Measurements from ENCODE around the gene GOLGA6C. TPM values are rescaled to one million over a fixed set of nuclear protein-coding genes. Genes with fewer than 3 reads are reported as not detected.
"Not testable (repeated sequence)": the region's sequence is repeated elsewhere in the genome, so short reads cannot be mapped to it uniquely, and the experiment has no call there.

Gene GOLGA6C
- total RNA-seq, 1 donor from 2014 or later, result not detected

- DNase-seq, result no peak
Observed at GRCh38 chr15:75227663-75228280, 30.4 kb upstream of the GOLGA6C start.

GRCh38 chr15:75228787-75229186 lies 29.3 kb upstream of the GOLGA6C start:
- DNase-seq, result no peak

DNA sequence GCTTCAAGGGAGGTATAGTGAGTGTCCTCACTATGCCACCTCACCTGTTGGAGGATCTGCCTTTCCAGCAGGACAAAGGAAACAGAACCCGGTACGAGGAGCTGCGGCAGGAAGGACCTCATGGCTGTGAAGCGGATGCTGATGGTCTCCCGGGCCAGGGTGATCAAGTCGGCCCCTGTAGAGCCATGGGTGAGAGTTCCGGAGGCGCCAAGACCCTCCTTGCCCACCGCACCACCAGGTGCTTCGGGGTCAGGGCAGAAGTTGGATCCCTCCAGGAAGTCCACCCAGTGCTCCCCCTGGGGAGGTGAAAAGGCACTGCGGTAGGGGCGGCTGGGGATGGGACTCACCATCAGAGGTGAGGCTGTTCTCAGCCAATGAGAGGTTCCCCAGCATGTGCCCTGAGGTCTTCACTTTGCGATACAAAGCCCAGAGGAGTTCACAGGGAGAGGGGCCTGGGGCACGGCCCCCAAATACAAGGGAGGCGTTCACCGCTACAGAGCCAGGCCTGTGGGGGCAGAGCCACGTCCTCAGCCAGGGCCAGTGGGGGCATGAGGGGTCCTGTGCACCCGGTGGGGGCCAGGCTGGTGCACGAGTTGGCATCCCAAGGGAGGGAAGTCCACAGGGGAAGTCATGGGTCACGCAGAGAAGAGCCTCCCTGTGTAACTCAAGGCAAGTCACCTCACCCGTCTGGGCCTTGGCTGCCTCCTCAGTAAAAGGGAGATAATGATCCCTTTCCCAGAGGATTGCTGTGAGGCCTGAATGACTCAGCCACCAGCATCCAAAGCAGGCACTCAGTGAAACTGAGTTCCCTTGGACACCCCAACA lies 28.7 kb upstream of the GOLGA6C start:
- no peak for DNase-seq

DNA sequence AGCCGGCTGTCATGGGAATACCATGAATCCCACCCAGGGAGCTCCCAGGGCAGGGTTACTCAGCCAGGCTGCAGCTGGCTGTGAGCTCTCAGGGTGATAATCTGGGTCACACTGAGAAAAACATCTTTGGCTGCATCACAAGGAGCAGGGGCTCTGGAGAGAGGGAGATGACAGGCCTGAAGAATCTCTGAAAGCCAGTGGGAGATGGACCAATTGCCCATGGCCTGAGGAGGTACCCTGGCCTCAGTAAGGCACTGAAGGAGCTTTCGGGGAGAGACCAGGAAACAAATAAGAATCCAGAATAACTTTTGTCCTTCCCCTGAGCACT lies 28.2 kb upstream of the GOLGA6C start:
- no peak for DNase-seq

DNA sequence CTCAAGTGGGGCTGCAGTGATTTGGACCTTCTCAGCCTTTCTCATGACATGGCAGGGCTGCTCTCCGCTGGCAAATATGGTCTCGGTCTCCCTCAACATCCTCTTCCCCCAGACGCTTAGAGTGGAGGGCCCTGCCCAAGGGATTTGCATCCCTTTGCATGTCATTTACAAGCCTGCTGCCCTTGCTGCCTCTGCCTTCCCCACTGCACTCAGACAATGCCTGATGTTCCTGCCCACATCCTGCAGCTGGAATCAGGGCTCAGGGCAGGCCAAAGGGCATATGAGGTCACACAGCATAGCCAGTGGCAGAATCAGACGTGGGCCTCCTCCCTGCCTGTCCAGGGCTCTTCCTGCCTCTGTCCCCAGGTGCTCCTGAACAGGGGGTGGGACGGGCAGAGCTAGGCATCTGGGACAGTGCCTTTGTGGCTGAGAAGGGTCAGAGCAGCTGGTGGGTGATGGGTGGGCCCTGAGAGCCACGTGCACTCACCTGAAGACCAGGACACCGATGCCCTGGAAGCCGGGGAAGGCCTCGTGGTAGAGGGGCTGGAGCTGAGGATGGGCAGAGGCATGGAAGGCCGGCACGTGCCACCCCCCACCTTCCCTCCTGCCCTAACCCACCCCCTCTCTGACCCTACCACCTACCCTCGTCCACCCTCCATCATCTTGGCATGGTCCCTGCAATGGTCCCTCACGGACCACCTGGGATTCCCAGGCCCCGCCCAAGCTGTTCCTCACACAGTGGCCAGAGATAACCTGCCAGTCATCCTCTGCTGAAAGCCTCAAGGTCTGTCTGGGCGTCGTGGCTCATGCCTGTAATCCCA lies 27.4 kb upstream of the GOLGA6C start:
- DNase-seq, result no peak

- DNase-seq, result no peak
Observed at GRCh38 chr15:75231836-75232235, 26.3 kb upstream of the GOLGA6C start.

GRCh38 chr15:75232252-75232813 lies 25.8 kb upstream of the GOLGA6C start:
- no peak for DNase-seq

DNA sequence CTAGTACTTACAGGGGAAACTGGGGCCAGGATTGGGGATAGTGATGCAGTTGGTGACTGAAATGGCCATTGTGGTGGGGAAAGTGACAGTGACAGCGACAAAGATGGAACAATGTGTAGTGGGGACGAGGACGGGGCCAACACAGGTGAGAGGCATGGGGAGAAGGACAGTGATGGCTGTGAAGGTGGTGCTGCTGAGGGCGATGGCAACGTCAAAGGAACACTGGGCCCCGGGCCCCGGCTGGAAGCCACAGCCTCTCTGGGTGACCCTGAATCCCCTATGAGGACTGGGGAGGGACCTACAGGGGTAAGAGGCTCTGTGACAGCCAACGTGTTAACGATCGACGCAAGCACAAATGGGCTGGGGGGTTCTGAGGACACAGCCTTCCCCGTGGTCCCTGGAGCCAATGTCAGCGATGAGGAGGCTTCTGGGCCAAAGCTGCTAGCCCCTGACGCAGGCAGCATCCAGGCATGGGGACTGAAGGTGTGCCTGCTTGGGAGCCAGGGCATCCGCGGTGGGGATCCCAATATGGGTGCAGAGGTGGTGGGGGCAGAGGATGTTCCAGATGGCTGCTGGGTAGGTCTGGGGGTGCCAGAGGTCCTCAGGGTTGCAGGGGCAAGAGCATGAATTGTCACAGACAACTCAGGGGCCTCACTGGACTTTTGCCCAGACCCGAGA lies 25.2 kb upstream of the GOLGA6C start:
- no peak for DNase-seq

GRCh38 chr15:75233504-75234190 lies 24.5 kb upstream of the GOLGA6C start:
- DNase-seq, result no peak

DNA sequence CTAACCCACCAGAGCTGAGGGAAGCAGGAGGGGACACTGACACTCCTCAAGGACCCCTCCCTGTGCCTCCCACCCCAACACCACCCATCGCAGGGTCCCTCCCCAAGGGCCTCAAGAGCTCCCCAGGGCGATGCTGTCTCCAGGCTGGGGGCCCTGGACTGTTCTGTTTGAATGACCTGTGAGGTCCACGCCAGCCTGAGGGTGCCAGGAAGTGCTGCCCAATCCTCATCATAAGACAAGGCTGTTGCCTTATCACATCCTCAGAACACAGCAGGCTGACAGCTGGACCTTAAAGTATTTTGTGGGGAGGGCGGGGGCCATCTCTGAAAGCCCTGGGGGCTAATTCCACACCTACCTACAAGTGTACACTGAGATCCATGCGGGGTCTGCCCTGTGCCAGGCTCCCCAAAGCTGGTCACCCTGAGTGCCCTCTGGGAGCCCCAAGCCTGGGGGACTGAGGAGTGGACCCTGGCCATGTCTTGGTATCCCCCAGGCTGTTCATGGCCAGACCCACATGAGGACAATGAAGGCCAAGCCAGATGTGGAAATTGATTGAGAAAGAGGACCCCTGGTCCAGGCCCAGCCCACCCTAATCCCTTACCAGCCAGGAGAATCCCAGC lies 23.8 kb upstream of the GOLGA6C start:
- no peak for DNase-seq

DNA sequence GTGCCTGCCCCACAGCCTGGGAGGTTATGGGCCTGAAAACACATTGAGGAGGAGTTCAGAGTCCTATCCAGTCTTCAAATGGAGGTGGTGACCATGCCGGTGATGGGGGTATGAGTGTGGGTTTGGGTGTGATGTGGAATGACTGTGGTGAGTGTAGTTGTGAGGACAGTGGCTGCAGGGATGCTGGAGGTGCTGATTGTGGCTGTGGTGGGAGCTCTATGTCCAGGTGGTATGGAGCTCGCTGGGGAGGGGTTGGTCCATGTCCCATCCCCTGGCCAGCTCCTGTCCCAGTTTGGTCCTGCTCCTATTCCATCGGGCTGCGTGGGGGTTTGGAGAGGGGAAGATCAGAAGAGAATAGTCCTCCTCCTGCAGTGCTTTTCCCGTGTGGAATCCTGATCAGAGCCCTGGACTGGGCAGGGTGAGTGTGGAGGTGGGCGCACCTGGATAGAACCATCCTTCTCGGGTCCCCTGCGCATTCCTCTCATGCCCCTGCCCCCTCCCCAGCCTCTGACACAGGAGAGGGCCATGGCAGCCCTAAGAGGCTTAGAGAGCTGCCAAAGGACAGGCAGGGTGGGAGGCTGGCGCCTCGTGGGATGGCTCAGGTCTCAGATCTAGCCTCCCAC lies 23.0 kb upstream of the GOLGA6C start:
- no peak for DNase-seq

DNA sequence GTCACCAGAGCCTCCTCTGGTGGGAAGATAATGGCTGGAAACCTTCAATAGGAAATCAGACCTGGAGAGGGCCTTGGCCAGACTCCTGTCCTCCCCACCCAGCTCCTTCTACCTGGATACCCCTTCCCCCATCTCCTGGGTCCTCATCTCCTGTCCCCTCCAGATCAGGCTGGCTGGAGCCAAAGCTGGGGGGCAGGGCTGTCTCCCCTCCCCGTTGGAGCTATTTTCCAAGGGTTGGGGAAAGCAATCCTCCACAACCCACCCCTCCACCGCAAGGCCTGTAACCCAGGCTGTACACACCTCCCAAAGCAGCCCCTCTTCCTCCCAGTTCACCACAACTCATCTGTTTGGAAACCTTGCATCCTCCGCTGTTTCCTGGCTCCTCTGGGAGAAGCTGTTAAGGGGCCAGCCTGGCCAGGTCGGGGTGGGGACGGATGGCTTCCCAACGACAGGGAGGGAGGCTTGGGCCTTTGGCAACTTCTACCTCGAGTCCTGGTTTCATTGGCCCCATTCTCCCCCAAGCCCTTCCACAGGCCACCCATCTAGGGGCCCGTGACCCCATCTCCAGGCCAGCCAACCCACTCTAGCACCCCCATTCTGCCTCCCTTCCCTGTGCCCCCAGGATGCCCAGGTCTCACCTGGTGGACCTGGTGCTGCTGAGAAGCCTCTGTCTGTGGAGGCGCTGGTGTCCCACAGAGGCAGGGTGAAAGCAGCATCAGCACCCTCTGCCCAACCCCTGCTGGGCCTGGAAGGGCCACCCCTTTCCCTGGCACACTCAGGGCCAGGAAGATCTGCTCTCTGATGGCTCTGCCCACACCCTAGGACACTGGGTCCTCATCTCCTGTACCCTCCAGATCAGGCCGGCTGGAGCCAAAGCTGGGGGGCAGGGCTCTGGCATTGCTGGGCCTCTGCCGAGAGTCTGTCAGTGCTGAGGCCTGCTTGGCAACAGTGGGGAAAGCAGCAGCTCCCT lies 22.1 kb upstream of the GOLGA6C start:
- no peak for DNase-seq

GRCh38 chr15:75237316-75237982 lies 20.7 kb upstream of the GOLGA6C start:
- DNase-seq, result no peak

DNA sequence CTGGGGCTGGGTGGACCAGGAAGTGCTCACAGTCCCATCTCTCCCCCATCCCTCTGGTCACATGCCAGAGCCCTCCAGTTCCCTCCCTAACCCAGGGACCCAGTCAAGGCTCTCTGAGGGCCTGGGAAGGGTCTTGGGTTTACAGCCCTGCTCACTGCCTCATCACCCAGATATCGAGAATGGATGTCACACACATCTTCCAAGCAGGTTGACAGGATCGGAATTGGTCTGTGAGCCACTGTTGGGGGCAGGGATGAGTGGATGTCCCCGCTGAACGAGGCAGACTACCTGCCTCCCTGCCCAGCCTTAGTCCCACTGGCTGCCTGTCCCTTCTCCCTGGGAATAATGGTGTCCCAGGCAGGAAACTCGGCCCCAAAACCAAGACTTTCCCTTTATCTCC lies 20.0 kb upstream of the GOLGA6C start:
- no peak for DNase-seq

GRCh38 chr15:75245741-75246140 lies 12.4 kb upstream of the GOLGA6C start:
- DNase-seq, result not testable (repeated sequence)

DNA sequence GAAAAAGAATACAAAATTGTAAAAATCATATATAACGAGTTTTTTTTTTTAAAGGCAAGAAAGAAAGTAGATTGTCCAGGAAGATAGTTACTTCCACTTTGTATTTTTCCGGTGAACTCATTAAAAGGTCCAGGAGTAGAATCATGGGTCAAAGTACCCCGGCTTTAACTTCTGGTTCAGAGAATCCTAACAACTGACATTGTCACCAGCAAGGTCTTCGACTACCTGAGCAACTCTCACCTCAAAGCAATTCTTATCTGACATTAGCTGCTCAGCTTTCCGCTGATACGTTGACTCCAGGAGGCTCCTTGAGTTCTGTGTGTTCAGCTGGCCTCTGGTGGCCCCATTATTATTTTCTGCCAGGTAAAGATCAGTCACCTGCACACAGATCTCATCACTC lies 9.1 kb upstream of the GOLGA6C start:
- DNase-seq, result not testable (repeated sequence)

DNA sequence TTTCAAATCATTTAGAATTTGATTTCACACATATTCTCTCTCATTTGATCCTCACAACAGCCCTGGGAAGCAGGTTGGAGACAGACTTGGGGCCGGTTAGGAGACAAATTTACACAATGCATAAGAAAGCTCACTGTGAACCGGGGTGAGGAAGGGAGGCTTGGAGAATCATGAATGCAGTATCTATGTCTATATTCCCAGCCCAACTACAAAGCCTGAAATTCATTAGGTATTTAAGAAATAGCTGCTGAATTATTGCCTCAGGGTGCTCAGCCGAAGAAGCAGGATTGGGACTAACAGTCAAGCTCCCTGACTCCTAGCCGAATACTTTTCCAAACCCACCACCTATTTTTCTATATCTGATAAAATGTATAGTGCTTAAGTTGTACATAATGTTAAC lies 8.4 kb upstream of the GOLGA6C start:
- no peak for DNase-seq

- not testable (repeated sequence) for DNase-seq
Observed at GRCh38 chr15:75251343-75251742, 6.8 kb upstream of the GOLGA6C start.

- DNase-seq, result not testable (repeated sequence)
Observed at GRCh38 chr15:75252285-75252684, 5.8 kb upstream of the GOLGA6C start.
